Bronchial epithelial cell (primary cell): ENCODE results near the gene FBXW5. TPM values are rescaled to one million over a fixed set of nuclear protein-coding genes. Genes with fewer than 3 reads are reported as not detected.

ENCODE experiments used
- DNase-seq: peaks from one replicate; pipeline ENCODE4 v3.0.0-alpha.2; 2010; ENCODE audit warnings: low read depth
- FAIRE-seq: peaks from 2 replicates; lab custom pipeline; 2011; peaks lifted over from hg19 to GRCh38; lab: Jason Lieb, UNC
- H3K27me3 ChIP-seq: 2 replicates; pipeline ENCODE4 v1.5.1; 2011; ENCODE audit warnings: low read length; ENCODE audit not compliant: control insufficient read depth, insufficient read depth
- H3K36me3 ChIP-seq: 2 replicates; pipeline ENCODE4 v1.5.1; 2011; ENCODE audit warnings: low read length; ENCODE audit not compliant: control insufficient read depth, insufficient read depth
- H3K4me3 ChIP-seq: 2 replicates; pipeline ENCODE4 v1.5.1; 2011; ENCODE audit warnings: mild to moderate bottlenecking, low read depth, low read length, control low read depth
- total RNA-seq: library from RNA; depleted of rRNA; stranded (reverse); fragments of >200 nt; gene quantifications from 2 replicates; pipeline ENCODE4 v1.2.1, GENCODE V29; 2014
- TF ChIP-seq, protein P1 (sequence below): IDR thresholded peaks from 2 replicates; pipeline ENCODE4 v1.5.1; 2011; ENCODE audit warnings: mild to moderate bottlenecking, moderate library complexity, low read length, control low read depth, inconsistent platforms; ENCODE audit not compliant: insufficient read depth, severe bottlenecking

FBXW5 gene
- total RNA-seq, 1 donor from 2014 or later = 162 TPM

DNA sequence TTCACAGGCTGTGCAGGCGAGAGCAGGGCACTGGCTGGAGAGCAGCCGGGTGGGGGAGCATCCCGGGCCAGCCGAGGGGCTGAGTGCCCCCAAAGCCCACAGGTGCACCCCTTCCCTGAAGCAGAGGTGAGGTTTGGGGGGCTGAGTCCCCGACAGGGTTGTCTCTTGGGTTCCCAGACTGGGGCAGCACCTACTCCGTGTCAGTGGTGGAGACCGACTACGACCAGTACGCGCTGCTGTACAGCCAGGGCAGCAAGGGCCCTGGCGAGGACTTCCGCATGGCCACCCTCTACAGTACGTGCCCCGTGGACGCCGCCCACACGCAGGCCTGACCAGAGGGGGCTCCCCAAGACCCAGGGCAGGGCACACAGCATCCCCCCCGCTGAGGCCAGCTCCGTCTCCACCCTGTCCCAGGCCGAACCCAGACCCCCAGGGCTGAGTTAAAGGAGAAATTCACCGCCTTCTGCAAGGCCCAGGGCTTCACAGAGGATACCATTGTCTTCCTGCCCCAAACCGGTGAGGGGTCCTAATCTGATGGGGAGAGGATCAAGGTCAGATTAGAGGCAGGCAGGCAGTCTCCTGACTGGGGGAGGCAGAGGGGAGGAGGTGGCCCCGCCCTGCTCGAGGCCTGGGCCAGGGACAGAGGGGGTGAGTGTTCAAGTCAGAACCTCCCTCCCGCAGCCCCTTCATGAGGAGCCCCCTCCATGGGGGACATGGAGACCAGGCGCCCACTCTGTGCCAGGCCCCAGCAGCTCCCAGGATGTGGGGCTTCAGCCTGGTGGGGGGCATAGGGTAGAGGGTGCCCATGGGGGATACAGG lies 35.4 kb upstream of the FBXW5 start:
- DNase-seq = no peak
- no peak for FAIRE-seq
- H3K27me3 ChIP-seq = peaks cover 7% of the 10 kb centered on the region
- TF ChIP-seq, protein P1, sequence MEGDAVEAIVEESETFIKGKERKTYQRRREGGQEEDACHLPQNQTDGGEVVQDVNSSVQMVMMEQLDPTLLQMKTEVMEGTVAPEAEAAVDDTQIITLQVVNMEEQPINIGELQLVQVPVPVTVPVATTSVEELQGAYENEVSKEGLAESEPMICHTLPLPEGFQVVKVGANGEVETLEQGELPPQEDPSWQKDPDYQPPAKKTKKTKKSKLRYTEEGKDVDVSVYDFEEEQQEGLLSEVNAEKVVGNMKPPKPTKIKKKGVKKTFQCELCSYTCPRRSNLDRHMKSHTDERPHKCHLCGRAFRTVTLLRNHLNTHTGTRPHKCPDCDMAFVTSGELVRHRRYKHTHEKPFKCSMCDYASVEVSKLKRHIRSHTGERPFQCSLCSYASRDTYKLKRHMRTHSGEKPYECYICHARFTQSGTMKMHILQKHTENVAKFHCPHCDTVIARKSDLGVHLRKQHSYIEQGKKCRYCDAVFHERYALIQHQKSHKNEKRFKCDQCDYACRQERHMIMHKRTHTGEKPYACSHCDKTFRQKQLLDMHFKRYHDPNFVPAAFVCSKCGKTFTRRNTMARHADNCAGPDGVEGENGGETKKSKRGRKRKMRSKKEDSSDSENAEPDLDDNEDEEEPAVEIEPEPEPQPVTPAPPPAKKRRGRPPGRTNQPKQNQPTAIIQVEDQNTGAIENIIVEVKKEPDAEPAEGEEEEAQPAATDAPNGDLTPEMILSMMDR = no peak
- H3K36me3 ChIP-seq = no peaks in the 10 kb centered on the region
- no peak overlapping the region for H3K4me3 ChIP-seq

DNA sequence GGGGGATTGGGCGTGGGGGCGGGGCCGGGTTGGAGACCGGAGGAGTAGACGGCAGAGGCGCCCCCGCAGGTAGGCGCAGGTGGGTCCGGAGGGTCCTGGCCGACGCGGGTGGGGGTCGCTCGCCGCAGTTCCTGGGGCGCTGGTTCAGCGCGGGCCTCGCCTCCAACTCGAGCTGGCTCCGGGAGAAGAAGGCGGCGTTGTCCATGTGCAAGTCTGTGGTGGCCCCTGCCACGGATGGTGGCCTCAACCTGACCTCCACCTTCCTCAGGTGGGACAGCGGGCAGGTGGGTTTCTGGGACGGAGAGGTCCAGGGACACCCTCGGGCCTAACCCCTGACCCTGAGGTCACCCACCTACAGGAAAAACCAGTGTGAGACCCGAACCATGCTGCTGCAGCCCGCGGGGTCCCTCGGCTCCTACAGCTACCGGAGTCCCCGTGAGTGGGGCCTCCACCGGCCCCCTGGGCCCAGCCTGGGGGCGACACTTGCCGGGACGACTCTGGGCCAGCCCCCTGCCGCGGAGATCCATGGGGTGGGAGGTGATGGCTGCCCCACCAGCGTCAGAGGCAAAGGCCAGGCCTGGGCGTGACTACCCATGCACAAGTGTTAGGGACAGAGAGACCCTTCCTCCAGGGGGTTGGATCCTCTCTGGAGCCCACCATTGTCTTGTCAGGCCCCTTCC lies 34.5 kb upstream of the FBXW5 start:
- FAIRE-seq = no peak
- H3K4me3 ChIP-seq = no peak overlapping the region
- DNase-seq = no peak
- peaks cover 3% of the 10 kb centered on the region for H3K27me3 ChIP-seq
- H3K36me3 ChIP-seq = no peaks in the 10 kb centered on the region
- TF ChIP-seq, protein P1 = no peak

DNA sequence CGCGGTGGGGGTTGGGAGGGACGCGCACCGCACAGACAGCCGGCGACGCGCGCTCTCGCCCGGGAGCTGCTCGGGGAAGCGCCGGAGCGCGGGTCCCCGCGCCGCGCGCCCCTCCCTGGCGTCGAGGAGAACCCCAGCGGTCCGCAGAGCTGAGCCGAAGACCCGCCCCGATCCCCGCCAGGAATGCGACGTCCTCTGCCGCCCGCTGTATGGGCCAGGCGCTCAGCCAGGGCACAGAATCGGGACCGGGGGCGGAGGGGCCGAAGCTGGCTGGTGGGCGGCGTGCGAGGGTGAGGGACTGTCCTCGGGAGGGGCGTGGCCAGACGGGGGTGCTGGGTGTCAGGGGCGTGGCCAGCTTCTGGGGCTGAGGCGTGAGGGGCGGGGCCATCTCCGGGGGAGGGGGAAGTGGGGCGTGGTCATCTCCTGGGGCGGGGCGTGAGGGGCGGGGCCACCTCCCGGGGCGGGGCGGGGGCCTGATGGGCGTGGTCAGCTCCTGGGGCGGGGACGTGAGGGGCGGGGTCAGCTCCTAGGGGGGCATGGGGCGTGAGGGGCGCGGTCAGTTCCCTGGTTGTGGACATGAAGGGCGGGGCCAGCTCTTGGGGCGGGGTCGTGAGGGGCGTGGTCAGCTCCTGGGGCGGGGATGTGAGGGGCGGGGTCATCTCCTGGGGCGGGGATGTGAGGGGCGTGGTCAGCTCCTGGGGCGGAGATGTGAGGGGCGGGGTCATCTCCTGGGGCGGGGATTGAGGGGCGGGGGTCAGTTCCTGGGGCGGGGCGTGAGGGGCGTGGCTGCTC lies 33.7 kb upstream of the FBXW5 start:
- Histone ChIP-seq H3K4me3 (peak overlapping the region; percentile 49), H3K36me3 (no peaks in the 10 kb centered on the region), H3K27me3 (no peaks in the 10 kb centered on the region)
- DNase-seq (peak; percentile 0), FAIRE-seq (no peak)
- TF ChIP-seq, protein P1 = no peak

DNA sequence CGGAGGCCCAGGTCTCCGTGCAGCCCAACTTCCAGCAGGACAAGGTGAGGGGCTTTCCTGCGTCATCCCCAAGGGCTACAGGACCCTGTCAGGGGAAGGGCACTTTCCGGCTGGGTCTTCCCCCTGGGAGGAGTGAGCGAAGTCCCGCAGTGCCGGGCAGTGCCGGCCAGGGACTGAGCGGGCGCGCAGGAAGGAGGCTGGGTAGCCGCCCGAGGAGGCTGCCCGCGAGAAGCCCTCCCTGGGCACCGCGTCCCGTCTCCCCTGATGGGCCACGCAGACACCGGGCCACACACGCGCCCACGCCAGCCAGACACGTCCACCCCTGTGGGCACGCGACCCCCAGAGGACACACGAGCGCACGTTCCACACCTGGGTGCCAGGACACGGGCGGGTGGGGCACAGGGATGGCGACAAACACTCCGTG lies 33.1 kb upstream of the FBXW5 start:
- FAIRE-seq = no peak
- DNase-seq = no peak
- Histone ChIP-seq H3K4me3 (peak overlapping the region; percentile 49), H3K36me3 (no peaks in the 10 kb centered on the region), H3K27me3 (no peaks in the 10 kb centered on the region)
- TF ChIP-seq, protein P1 = no peak

DNA sequence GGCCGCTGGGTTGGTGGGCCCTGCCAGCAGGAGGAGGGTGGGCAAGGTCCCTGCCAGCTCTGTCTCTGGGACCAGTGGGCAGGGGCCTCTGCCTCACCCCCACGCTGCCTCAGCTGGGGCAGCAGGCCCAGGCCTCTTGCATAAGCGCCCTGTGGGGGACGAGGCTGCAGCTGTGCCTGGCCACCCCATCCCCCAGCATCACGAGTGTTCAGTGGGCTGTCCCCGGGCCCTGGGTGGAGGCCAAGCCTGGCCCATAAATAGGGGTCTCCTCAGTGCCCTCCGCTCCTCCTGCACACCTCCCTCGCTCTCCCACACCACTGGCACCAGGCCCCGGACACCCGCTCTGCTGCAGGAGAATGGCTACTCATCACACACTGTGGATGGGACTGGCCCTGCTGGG lies 32.7 kb upstream of the FBXW5 start, which contains the start of gene PTGDS:
TSS of gene PTGDS (plus strand) at position 282 of the 400 bp plus-strand sequence. CDS start at position 357, 75 bp downstream.
- FAIRE-seq = no peak

More for the DNA sequence above, 32.7 kb upstream of the FBXW5 start, which contains the start of gene PTGDS:
- TF ChIP-seq, protein P1 = no peak
- H3K4me3 ChIP-seq = peak within 1 kb of the TSS; percentile 49
- H3K27me3 ChIP-seq = no peaks in the 10 kb centered on the region
- no peaks in the 10 kb centered on the region for H3K36me3 ChIP-seq
- DNase-seq = no peak
